K562 (cell line): Measurements from ENCODE around the gene COL16A1. TPM values are rescaled to one million over a fixed set of nuclear protein-coding genes. Genes with fewer than 3 reads are reported as not detected.

Experiments used
- BCOR ChIP-seq: fragments of 450-650 bp; IDR thresholded peaks from 2 replicates; pipeline ENCODE4 v1.6.1; 2016
- BRCA1 ChIP-seq, 2 experiments: fragments of 450-650 bp in 1 of 2; sonication (generic) in 1 of 2; formaldehyde crosslinking in 1 of 2; IDR thresholded peaks; 2 replicates each; pipeline versions ENCODE4 v1.5.0 to v1.6.1; 2017 to 2020; ENCODE audit warnings: mild to moderate bottlenecking in 1 of 2, missing genetic modification reagents in 1 of 2
- BRD9 ChIP-seq: fragments of 450-650 bp; IDR thresholded peaks from 2 replicates; pipeline ENCODE4 v1.6.1; 2018; ENCODE audit warnings: low read depth; ENCODE audit not compliant: partially characterized antibody
- C11orf30 ChIP-seq: fragments of 450-650 bp; IDR thresholded peaks from 2 replicates; pipeline ENCODE4 v1.6.1; 2016; ENCODE audit warnings: low read depth, mild to moderate bottlenecking
- CHCHD3 ChIP-seq: fragments of 250-450 bp; sonication (Bioruptor Pico); IDR thresholded peaks from 2 replicates; pipeline ENCODE4 v2.1.2; 2022; ENCODE audit warnings: mild to moderate bottlenecking
- DIDO1 ChIP-seq: fragments of 450-650 bp; IDR thresholded peaks from 2 replicates; pipeline ENCODE4 v1.6.1; 2016; ENCODE audit warnings: low read depth, missing biosample characterization, missing genetic modification characterization
- FOS ChIP-seq: IDR thresholded peaks from 3 replicates; pipeline ENCODE4 v1.6.1; 2011; ENCODE audit not compliant: insufficient read length; ENCODE audit errors: extremely low read depth
- FUS ChIP-seq: fragments of 200-400 bp; formaldehyde crosslinking; optimal IDR thresholded peaks from 2 replicates; pipeline ENCODE3; 2017; ENCODE audit warnings: low read depth, low read length
- KDM1A ChIP-seq, 2 experiments: fragments of 450-650 bp; IDR thresholded peaks; 2 replicates each; pipeline ENCODE4 v1.6.1; 2016; ENCODE audit warnings: mild to moderate bottlenecking in 2 of 2
- LEF1 ChIP-seq: fragments of 450-650 bp; IDR thresholded peaks from 2 replicates; pipeline ENCODE4 v1.6.1; 2016; ENCODE audit warnings: mild to moderate bottlenecking
- MCM2 ChIP-seq: fragments of 450-650 bp; IDR thresholded peaks from 2 replicates; pipeline ENCODE4 v1.6.1; 2017; ENCODE audit warnings: low read depth, mild to moderate bottlenecking
- MED1 ChIP-seq: sonication (generic); formaldehyde crosslinking; IDR thresholded peaks from 2 replicates; pipeline ENCODE4 v1.8.1; 2023; ENCODE audit warnings: missing genetic modification reagents, borderline replicate concordance
- MEF2D ChIP-seq: conservative IDR thresholded peaks from 2 replicates; pipeline ENCODE4 v1.6.1; 2016; ENCODE audit warnings: low read depth, missing genetic modification characterization, missing compliant biosample characterization
- PTBP1 ChIP-seq: fragments of 200-400 bp; formaldehyde crosslinking; IDR thresholded peaks from 2 replicates; pipeline ENCODE4 v1.6.1; 2017; ENCODE audit warnings: low read depth, low read length
- RBM25 ChIP-seq: fragments of 200-400 bp; formaldehyde crosslinking; IDR thresholded peaks from 2 replicates; pipeline ENCODE4 v1.6.1; 2018; ENCODE audit warnings: low read length, low read depth, moderate library complexity; ENCODE audit not compliant: severe bottlenecking
- SMAD1 ChIP-seq: fragments of 150-350 bp; IDR thresholded peaks from 2 replicates; pipeline ENCODE4 v1.6.1; 2014; ENCODE audit warnings: low read length, low read depth; ENCODE audit not compliant: partially characterized antibody
- ZBTB7A ChIP-seq: IDR thresholded peaks from 2 replicates; pipeline ENCODE4 v1.6.1; 2011; ENCODE audit warnings: low read depth, mild to moderate bottlenecking, low read length, moderate library complexity, borderline replicate concordance; ENCODE audit not compliant: control insufficient read depth
- ZKSCAN8 ChIP-seq: fragments of 200-800 bp; sonication (Bioruptor generic); IDR thresholded peaks from 2 replicates; pipeline ENCODE4 v1.6.1; 2016; ENCODE audit warnings: missing genetic modification characterization, missing compliant biosample characterization
- ZNF12 ChIP-seq: sonication (generic); formaldehyde crosslinking; IDR thresholded peaks from 2 replicates; pipeline ENCODE4 v1.4.0; 2020; ENCODE audit warnings: mild to moderate bottlenecking, missing genetic modification reagents
- ZNF143 ChIP-seq: sonication (generic); formaldehyde crosslinking; IDR thresholded peaks from 2 replicates; pipeline ENCODE4 v1.9.0; 2022; ENCODE audit warnings: mild to moderate bottlenecking, missing genetic modification reagents
- ZNF232 ChIP-seq: sonication (generic); formaldehyde crosslinking; IDR thresholded peaks from 2 replicates; pipeline ENCODE4 v1.8.0; 2022; ENCODE audit warnings: mild to moderate bottlenecking, missing genetic modification reagents
- ZNF764 ChIP-seq: fragments of 250-450 bp; sonication (Bioruptor Pico); IDR thresholded peaks from 2 replicates; pipeline ENCODE4 v1.4.0; 2020; ENCODE audit warnings: low read depth, mild to moderate bottlenecking, moderate library complexity
- polyA plus RNA-seq, 8 experiments: library from polyadenylated mRNA; depleted of rRNA in 4 of 8; stranded (reverse) in 5 of 8; unstranded in 3 of 8; fragments of >200 nt; fragmentation: Nextera tagmentation in 2 of 8; fragmentation: Illumina TruSeq in 1 of 8; extraction: Ambion mirVana in 2 of 8; extraction: Trizol in 1 of 8; gene quantifications; 2 replicates each; pipeline versions ENCODE4 v1.2.1 to v1.2.3, GENCODE V29; 2011 to 2014; ENCODE audit warnings: inconsistent platforms in 1 of 8, missing spikeins in 1 of 8
- total RNA-seq, 7 experiments: library from RNA; depleted of rRNA in 6 of 7; stranded (reverse); fragments of >200 nt in 6 of 7; fragmentation: Illumina TruSeq in 2 of 7; extraction: Trizol in 2 of 7; gene quantifications; 2 replicates each; pipeline versions ENCODE4 v1.2.1 to v1.2.3, GENCODE V29; 2011 to 2021; ENCODE audit warnings: low replicate concordance in 1 of 7
- TF ChIP-seq, protein P1 (sequence below): fragments of 250-450 bp; sonication (Bioruptor Pico); IDR thresholded peaks from 2 replicates; pipeline ENCODE4 v1.5.0; 2021
- TF ChIP-seq, protein P2 (sequence below): fragments of 150-350 bp; conservative IDR thresholded peaks from 2 replicates; pipeline ENCODE4 v1.6.1; 2014; ENCODE audit warnings: low read length
- TF ChIP-seq, protein P3 (sequence below): fragments of 250-450 bp; sonication (Bioruptor Pico); IDR thresholded peaks from 2 replicates; pipeline ENCODE4 v1.8.0; 2022; ENCODE audit warnings: inconsistent platforms

COL16A1 gene
- total and polyA plus RNA-seq, 9 of the 15 experiments (the other 6 are each of a cell fraction or from before 2014, with no cell fraction given), result 0.11 to 0.60 (median 0.11) TPM; not detected in 6

DNA sequence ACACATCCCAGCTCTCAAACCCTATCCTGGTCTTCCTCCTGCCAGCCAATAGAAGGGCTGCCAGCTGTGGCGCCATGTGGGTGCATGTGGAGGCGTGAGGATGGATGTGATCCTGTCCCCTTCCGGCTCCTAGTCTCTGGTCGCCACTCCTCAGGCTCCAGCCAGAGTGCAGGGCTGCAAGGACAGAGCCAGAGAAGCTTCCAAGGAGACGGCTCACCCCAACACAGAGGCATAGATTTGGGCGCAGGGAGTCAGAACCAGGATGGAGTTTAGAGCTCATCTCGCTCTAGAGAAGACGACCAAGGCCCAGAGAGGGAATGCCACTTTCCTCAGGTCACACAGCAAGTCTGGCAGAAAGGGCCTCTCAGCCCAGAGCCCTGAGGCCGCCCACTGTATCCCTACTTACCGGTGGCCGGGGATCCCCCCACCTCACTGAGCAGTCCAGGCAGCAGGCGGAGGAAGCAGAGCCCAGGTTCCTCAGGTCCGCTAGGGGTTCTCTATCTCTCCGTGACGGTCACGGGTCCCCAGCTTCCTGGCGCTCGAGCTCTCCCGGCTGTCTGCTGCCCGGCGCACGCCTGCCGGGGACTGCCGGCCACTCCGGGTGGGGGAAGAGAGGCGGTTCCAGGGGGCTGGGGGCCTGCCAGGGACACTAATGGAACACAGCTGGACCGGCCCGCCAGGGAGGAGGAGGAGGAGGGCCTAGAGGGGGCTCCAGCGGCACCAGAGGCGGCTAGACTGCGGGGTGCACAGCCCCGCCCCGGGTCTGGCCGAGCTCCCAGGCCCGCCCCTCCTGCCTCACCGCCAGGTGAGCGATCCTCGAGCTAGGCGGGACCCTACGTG lies at the start of gene COL16A1 (continued):
- TF ChIP-seq MED1 (CRISPR knock-in tag) (no peak), MEF2D (tag) (no peak), RBM25 (peak; percentile 78), ZNF12 (no peak), KDM1A (IDR thresholded peaks at IDR 0.05) (peak in 1 of 2 experiments; percentile 75; a peak in 2 of 4 replicates), PTBP1 (0 out of 2 replicates have a peak, but pooled peaks have one; percentile 38), DIDO1 (tag) (no peak), MCM2 (no peak), ZNF764 (CRISPR knock-in tag) (no peak), BRD9 (peak; percentile 51), ZNF232 (CRISPR knock-in tag) (no peak), LEF1 (no peak), BRCA1 (IDR thresholded peaks at IDR 0.05) (no peak), BRCA1 (CRISPR knock-in tag; IDR thresholded peaks at IDR 0.05) (no peak), ZBTB7A (peak; percentile 28; the same call in 1 of the 2 replicates), ZNF143 (no peak), CHCHD3 (no peak), BCOR (peak; percentile 88), FUS (no peak), ZKSCAN8 (no peak), C11orf30 (no peak), SMAD1 (no peak), FOS (no peak)
- TF ChIP-seq, protein P1, sequence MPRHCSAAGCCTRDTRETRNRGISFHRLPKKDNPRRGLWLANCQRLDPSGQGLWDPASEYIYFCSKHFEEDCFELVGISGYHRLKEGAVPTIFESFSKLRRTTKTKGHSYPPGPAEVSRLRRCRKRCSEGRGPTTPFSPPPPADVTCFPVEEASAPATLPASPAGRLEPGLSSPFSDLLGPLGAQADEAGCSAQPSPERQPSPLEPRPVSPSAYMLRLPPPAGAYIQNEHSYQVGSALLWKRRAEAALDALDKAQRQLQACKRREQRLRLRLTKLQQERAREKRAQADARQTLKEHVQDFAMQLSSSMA, result no peak
- TF ChIP-seq, protein P2, sequence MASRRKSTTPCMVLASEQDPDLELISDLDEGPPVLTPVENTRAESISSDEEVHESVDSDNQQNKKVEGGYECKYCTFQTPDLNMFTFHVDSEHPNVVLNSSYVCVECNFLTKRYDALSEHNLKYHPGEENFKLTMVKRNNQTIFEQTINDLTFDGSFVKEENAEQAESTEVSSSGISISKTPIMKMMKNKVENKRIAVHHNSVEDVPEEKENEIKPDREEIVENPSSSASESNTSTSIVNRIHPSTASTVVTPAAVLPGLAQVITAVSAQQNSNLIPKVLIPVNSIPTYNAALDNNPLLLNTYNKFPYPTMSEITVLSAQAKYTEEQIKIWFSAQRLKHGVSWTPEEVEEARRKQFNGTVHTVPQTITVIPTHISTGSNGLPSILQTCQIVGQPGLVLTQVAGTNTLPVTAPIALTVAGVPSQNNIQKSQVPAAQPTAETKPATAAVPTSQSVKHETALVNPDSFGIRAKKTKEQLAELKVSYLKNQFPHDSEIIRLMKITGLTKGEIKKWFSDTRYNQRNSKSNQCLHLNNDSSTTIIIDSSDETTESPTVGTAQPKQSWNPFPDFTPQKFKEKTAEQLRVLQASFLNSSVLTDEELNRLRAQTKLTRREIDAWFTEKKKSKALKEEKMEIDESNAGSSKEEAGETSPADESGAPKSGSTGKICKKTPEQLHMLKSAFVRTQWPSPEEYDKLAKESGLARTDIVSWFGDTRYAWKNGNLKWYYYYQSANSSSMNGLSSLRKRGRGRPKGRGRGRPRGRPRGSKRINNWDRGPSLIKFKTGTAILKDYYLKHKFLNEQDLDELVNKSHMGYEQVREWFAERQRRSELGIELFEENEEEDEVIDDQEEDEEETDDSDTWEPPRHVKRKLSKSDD, result no peak
- TF ChIP-seq, protein P3, sequence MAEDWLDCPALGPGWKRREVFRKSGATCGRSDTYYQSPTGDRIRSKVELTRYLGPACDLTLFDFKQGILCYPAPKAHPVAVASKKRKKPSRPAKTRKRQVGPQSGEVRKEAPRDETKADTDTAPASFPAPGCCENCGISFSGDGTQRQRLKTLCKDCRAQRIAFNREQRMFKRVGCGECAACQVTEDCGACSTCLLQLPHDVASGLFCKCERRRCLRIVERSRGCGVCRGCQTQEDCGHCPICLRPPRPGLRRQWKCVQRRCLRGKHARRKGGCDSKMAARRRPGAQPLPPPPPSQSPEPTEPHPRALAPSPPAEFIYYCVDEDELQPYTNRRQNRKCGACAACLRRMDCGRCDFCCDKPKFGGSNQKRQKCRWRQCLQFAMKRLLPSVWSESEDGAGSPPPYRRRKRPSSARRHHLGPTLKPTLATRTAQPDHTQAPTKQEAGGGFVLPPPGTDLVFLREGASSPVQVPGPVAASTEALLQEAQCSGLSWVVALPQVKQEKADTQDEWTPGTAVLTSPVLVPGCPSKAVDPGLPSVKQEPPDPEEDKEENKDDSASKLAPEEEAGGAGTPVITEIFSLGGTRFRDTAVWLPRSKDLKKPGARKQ (CRISPR knock-in tag), result no peak
